ENCODE results near the gene KCTD15. TPM values are rescaled to one million over a fixed set of nuclear protein-coding genes. Genes with fewer than 3 reads are reported as not detected.

The KCTD15 gene
- total and polyA plus RNA-seq, 5 donors from 2014 or later, result 0.28 to 1.3 (median 0.72) TPM; not detected in 1

GRCh38 chr19:33779849-33780248 is 16.8 kb upstream of the KCTD15 start:
- no peak overlapping the region for H3K27ac ChIP-seq (ENCODE audit: insufficient read depth, low read length, poor library complexity, severe bottlenecking)
- H3K36me3 ChIP-seq (ENCODE audit: control insufficient read depth, insufficient read depth, low read length), result no peaks in the 10 kb centered on the region
- Mint-ChIP-seq H3K36me3 (no peaks in the 10 kb centered on the region), H3K27ac (peak overlapping the region in 2 of 3 donors; percentile 64 to 66), H3K4me3 (no peak overlapping the region), H3K27me3 (peaks cover 15% of the 10 kb centered on the region), H3K4me1 (peaks cover 0 to 7% (median 1%) of the 10 kb centered on the region in 4 donors), H3K9me3 (peaks cover 0 to 3% (median 0%) of the 10 kb centered on the region in 7 donors)
- H3K27me3 ChIP-seq (ENCODE audit: control insufficient read depth, insufficient read depth, low read length), result peaks cover 2% of the 10 kb centered on the region
- H3K4me3 ChIP-seq (ENCODE audit: low read depth, low read length), result no peak overlapping the region
- DNase-seq (no peak), ATAC-seq (ENCODE audit: low read depth in 2 of 2) (no peak)
- H3K4me1 ChIP-seq (ENCODE audit: control insufficient read depth, insufficient read depth, low read length, poor library complexity, severe bottlenecking), result no peaks in the 10 kb centered on the region
- H3K9me3 ChIP-seq (ENCODE audit: control insufficient read depth in 2 of 2, low read length in 2 of 2), result no peaks in the 10 kb centered on the region

- no peaks in the 10 kb centered on the region for H3K36me3 ChIP-seq (ENCODE audit: control insufficient read depth, insufficient read depth, low read length)
- H3K4me3 Mint-ChIP-seq, result no peak overlapping the region
- no peaks in the 10 kb centered on the region for H3K36me3 Mint-ChIP-seq
- ATAC-seq (ENCODE audit: low read depth in 2 of 2) (no peak), DNase-seq (no peak)
- H3K27me3 ChIP-seq (ENCODE audit: control insufficient read depth, insufficient read depth, low read length), result peaks cover 2% of the 10 kb centered on the region
- peaks cover 18% of the 10 kb centered on the region for H3K27me3 Mint-ChIP-seq
- H3K9me3 ChIP-seq (ENCODE audit: control insufficient read depth in 2 of 2, low read length in 2 of 2), result no peaks in the 10 kb centered on the region
- H3K27ac ChIP-seq (ENCODE audit: insufficient read depth, low read length, poor library complexity, severe bottlenecking), result no peak overlapping the region
- peak overlapping the region in 1 of 3 donors; percentile 64 for H3K27ac Mint-ChIP-seq
- H3K4me1 Mint-ChIP-seq, result peaks cover 0 to 7% (median 1%) of the 10 kb centered on the region in 4 donors
- H3K9me3 Mint-ChIP-seq, result peaks cover 0 to 3% (median 0%) of the 10 kb centered on the region in 7 donors
- H3K4me3 ChIP-seq (ENCODE audit: low read depth, low read length), result no peak overlapping the region
- H3K4me1 ChIP-seq (ENCODE audit: control insufficient read depth, insufficient read depth, low read length, poor library complexity, severe bottlenecking), result no peaks in the 10 kb centered on the region
These were observed 16.4 kb upstream of the KCTD15 start for GRCh38 chr19:33780251-33780650.

- no peak for DNase-seq
- peaks cover 18% of the 10 kb centered on the region for H3K27me3 Mint-ChIP-seq
- H3K36me3 Mint-ChIP-seq, result no peaks in the 10 kb centered on the region
- Histone ChIP-seq H3K27me3 (ENCODE audit: control insufficient read depth, insufficient read depth, low read length) (peaks cover 2% of the 10 kb centered on the region), H3K4me1 (ENCODE audit: control insufficient read depth, insufficient read depth, low read length, poor library complexity, severe bottlenecking) (no peaks in the 10 kb centered on the region), H3K4me3 (ENCODE audit: low read depth, low read length) (no peak overlapping the region), H3K9me3 (ENCODE audit: control insufficient read depth in 2 of 2, low read length in 2 of 2) (no peaks in the 10 kb centered on the region), H3K27ac (ENCODE audit: insufficient read depth, low read length, poor library complexity, severe bottlenecking) (no peak overlapping the region), H3K36me3 (ENCODE audit: control insufficient read depth, insufficient read depth, low read length) (no peaks in the 10 kb centered on the region)
- peaks cover 0 to 8% (median 1%) of the 10 kb centered on the region in 4 donors for H3K4me1 Mint-ChIP-seq
- H3K9me3 Mint-ChIP-seq, result peaks cover 0 to 3% (median 0%) of the 10 kb centered on the region in 7 donors
- H3K27ac Mint-ChIP-seq, result no peak overlapping the region
- H3K4me3 Mint-ChIP-seq, result no peak overlapping the region
- no peak for ATAC-seq (ENCODE audit: low read depth in 2 of 2)
These were observed 15.9 kb upstream of the KCTD15 start for GRCh38 chr19:33780746-33781145.

- Mint-ChIP-seq H3K36me3 (no peaks in the 10 kb centered on the region), H3K27ac (no peak overlapping the region), H3K27me3 (peaks cover 18% of the 10 kb centered on the region), H3K4me1 (peaks cover 0 to 9% (median 1%) of the 10 kb centered on the region in 4 donors), H3K4me3 (no peak overlapping the region), H3K9me3 (peaks cover 0 to 3% (median 0%) of the 10 kb centered on the region in 7 donors)
- Histone ChIP-seq H3K4me3 (ENCODE audit: low read depth, low read length) (no peak overlapping the region), H3K27me3 (ENCODE audit: control insufficient read depth, insufficient read depth, low read length) (peaks cover 2% of the 10 kb centered on the region), H3K9me3 (ENCODE audit: control insufficient read depth in 2 of 2, low read length in 2 of 2) (no peaks in the 10 kb centered on the region), H3K36me3 (ENCODE audit: control insufficient read depth, insufficient read depth, low read length) (no peaks in the 10 kb centered on the region), H3K4me1 (ENCODE audit: control insufficient read depth, insufficient read depth, low read length, poor library complexity, severe bottlenecking) (no peaks in the 10 kb centered on the region), H3K27ac (ENCODE audit: insufficient read depth, low read length, poor library complexity, severe bottlenecking) (no peak overlapping the region)
- ATAC-seq (ENCODE audit: low read depth in 2 of 2), result no peak
- DNase-seq, result no peak
These were observed 15.2 kb upstream of the KCTD15 start for GRCh38 chr19:33781415-33781935.

- peaks cover 2% of the 10 kb centered on the region for H3K27me3 ChIP-seq (ENCODE audit: control insufficient read depth, insufficient read depth, low read length)
- DNase-seq, result no peak
- Mint-ChIP-seq H3K27ac (no peak overlapping the region), H3K36me3 (no peaks in the 10 kb centered on the region), H3K4me3 (no peak overlapping the region), H3K4me1 (peaks cover 0 to 9% (median 1%) of the 10 kb centered on the region in 4 donors), H3K27me3 (peaks cover 22% of the 10 kb centered on the region), H3K9me3 (peaks cover 0 to 3% (median 0%) of the 10 kb centered on the region in 7 donors)
- no peak overlapping the region for H3K4me3 ChIP-seq (ENCODE audit: low read depth, low read length)
- no peak overlapping the region for H3K27ac ChIP-seq (ENCODE audit: insufficient read depth, low read length, poor library complexity, severe bottlenecking)
- no peak for ATAC-seq (ENCODE audit: low read depth in 2 of 2)
- no peaks in the 10 kb centered on the region for H3K9me3 ChIP-seq (ENCODE audit: control insufficient read depth in 2 of 2, low read length in 2 of 2)
- no peaks in the 10 kb centered on the region for H3K36me3 ChIP-seq (ENCODE audit: control insufficient read depth, insufficient read depth, low read length)
- H3K4me1 ChIP-seq (ENCODE audit: control insufficient read depth, insufficient read depth, low read length, poor library complexity, severe bottlenecking), result no peaks in the 10 kb centered on the region
These were observed 14.7 kb upstream of the KCTD15 start for GRCh38 chr19:33781996-33782395.

- peaks cover 19% of the 10 kb centered on the region for H3K27me3 Mint-ChIP-seq
- Histone ChIP-seq H3K9me3 (ENCODE audit: control insufficient read depth in 2 of 2, low read length in 2 of 2) (no peaks in the 10 kb centered on the region), H3K4me1 (ENCODE audit: control insufficient read depth, insufficient read depth, low read length, poor library complexity, severe bottlenecking) (no peaks in the 10 kb centered on the region), H3K27me3 (ENCODE audit: control insufficient read depth, insufficient read depth, low read length) (peaks cover 2% of the 10 kb centered on the region), H3K27ac (ENCODE audit: insufficient read depth, low read length, poor library complexity, severe bottlenecking) (no peak overlapping the region), H3K4me3 (ENCODE audit: low read depth, low read length) (no peak overlapping the region), H3K36me3 (ENCODE audit: control insufficient read depth, insufficient read depth, low read length) (no peaks in the 10 kb centered on the region)
- ATAC-seq (ENCODE audit: low read depth in 2 of 2), result no peak
- no peak overlapping the region for H3K27ac Mint-ChIP-seq
- no peak overlapping the region for H3K4me3 Mint-ChIP-seq
- peaks cover 0 to 3% (median 0%) of the 10 kb centered on the region in 7 donors for H3K9me3 Mint-ChIP-seq
- no peak for DNase-seq
- H3K36me3 Mint-ChIP-seq, result no peaks in the 10 kb centered on the region
- H3K4me1 Mint-ChIP-seq, result peaks cover 0 to 3% (median 0%) of the 10 kb centered on the region in 4 donors
These were observed 12.2 kb upstream of the KCTD15 start for GRCh38 chr19:33784432-33784831.

- H3K9me3 ChIP-seq (ENCODE audit: control insufficient read depth in 2 of 2, low read length in 2 of 2), result no peaks in the 10 kb centered on the region
- Mint-ChIP-seq H3K36me3 (no peaks in the 10 kb centered on the region), H3K27me3 (peaks cover 19% of the 10 kb centered on the region), H3K27ac (no peak overlapping the region), H3K4me1 (peaks cover 0 to 3% (median 0%) of the 10 kb centered on the region in 4 donors), H3K4me3 (no peak overlapping the region), H3K9me3 (peaks cover 0 to 5% (median 0%) of the 10 kb centered on the region in 7 donors)
- H3K4me3 ChIP-seq (ENCODE audit: low read depth, low read length), result no peak overlapping the region
- H3K4me1 ChIP-seq (ENCODE audit: control insufficient read depth, insufficient read depth, low read length, poor library complexity, severe bottlenecking), result no peaks in the 10 kb centered on the region
- H3K27me3 ChIP-seq (ENCODE audit: control insufficient read depth, insufficient read depth, low read length), result peaks cover 2% of the 10 kb centered on the region
- no peak for ATAC-seq (ENCODE audit: low read depth in 2 of 2)
- no peak for DNase-seq
- H3K36me3 ChIP-seq (ENCODE audit: control insufficient read depth, insufficient read depth, low read length), result no peaks in the 10 kb centered on the region
- H3K27ac ChIP-seq (ENCODE audit: insufficient read depth, low read length, poor library complexity, severe bottlenecking), result no peak overlapping the region
These were observed 10.9 kb upstream of the KCTD15 start for GRCh38 chr19:33785795-33786194.

- Histone ChIP-seq H3K9me3 (ENCODE audit: control insufficient read depth in 2 of 2, low read length in 2 of 2) (no peaks in the 10 kb centered on the region), H3K27me3 (ENCODE audit: control insufficient read depth, insufficient read depth, low read length) (peaks cover 12% of the 10 kb centered on the region), H3K27ac (ENCODE audit: insufficient read depth, low read length, poor library complexity, severe bottlenecking) (no peak overlapping the region), H3K4me1 (ENCODE audit: control insufficient read depth, insufficient read depth, low read length, poor library complexity, severe bottlenecking) (no peaks in the 10 kb centered on the region), H3K36me3 (ENCODE audit: control insufficient read depth, insufficient read depth, low read length) (no peaks in the 10 kb centered on the region), H3K4me3 (ENCODE audit: low read depth, low read length) (no peak overlapping the region)
- Mint-ChIP-seq H3K36me3 (no peaks in the 10 kb centered on the region), H3K27ac (no peak overlapping the region), H3K4me1 (peaks cover 0 to 3% (median 0%) of the 10 kb centered on the region in 4 donors), H3K4me3 (no peak overlapping the region), H3K9me3 (peaks cover 0 to 2% (median 0%) of the 10 kb centered on the region in 7 donors), H3K27me3 (peaks cover 38% of the 10 kb centered on the region)
- DNase-seq (no peak), ATAC-seq (ENCODE audit: low read depth in 2 of 2) (no peak)
These were observed 8.0 kb upstream of the KCTD15 start for GRCh38 chr19:33788676-33789075.

Data from CD4-positive, CD25-positive, alpha-beta regulatory T cell (primary cell).